GM19395 (cell line): ENCODE results near the gene ZKSCAN3.
"Not testable (repeated sequence)": the region's sequence is repeated elsewhere in the genome, so short reads cannot be mapped to it uniquely, and the experiment has no call there.

ENCODE experiments used
- ATAC-seq: cut with Tn5 transposase; IDR thresholded peaks from one replicate; pipeline ENCODE4 v1.9.1; 2021; ENCODE audit warnings: mild to moderate bottlenecking, moderate library complexity; ENCODE audit not compliant: unreplicated experiment

ZKSCAN3 gene

GRCh38 chr6:28349892-28350737, at the start of gene ZKSCAN3:
ZKSCAN3 (plus strand) TSS chr6:28349947; CDS start chr6:28359587, 9,640 bp downstream.
- peak; percentile 95 for ATAC-seq

- peak; percentile 89 for ATAC-seq
These were observed 46.2 kb upstream of the ZKSCAN3 start for GRCh38 chr6:28303570-28303969.

- not testable (repeated sequence) for ATAC-seq
These were observed 43.4 kb upstream of the ZKSCAN3 start for GRCh38 chr6:28306363-28306762.

- no peak for ATAC-seq
These were observed 38.5 kb upstream of the ZKSCAN3 start for GRCh38 chr6:28311139-28311823.

- ATAC-seq = no peak
These were observed 36.8 kb upstream of the ZKSCAN3 start for GRCh38 chr6:28312939-28313338.

GRCh38 chr6:28315628-28316027, 34.1 kb upstream of the ZKSCAN3 start:
- no peak for ATAC-seq

GRCh38 chr6:28317866-28318265, 31.9 kb upstream of the ZKSCAN3 start:
- not testable (repeated sequence) for ATAC-seq

GRCh38 chr6:28322661-28323060, 27.1 kb upstream of the ZKSCAN3 start:
- no peak for ATAC-seq

GRCh38 chr6:28323813-28324424, 25.8 kb upstream of the ZKSCAN3 start:
- ATAC-seq = no peak

- ATAC-seq = no peak
These were observed 23.3 kb upstream of the ZKSCAN3 start for GRCh38 chr6:28326371-28326948.

GRCh38 chr6:28330041-28330440, 19.7 kb upstream of the ZKSCAN3 start:
- no peak for ATAC-seq

GRCh38 chr6:28333047-28333446, 16.7 kb upstream of the ZKSCAN3 start:
- ATAC-seq = no peak

GRCh38 chr6:28333599-28334018, 16.1 kb upstream of the ZKSCAN3 start:
- no peak for ATAC-seq

GRCh38 chr6:28334286-28335039, 15.3 kb upstream of the ZKSCAN3 start:
- no peak for ATAC-seq

- no peak for ATAC-seq
These were observed 14.6 kb upstream of the ZKSCAN3 start for GRCh38 chr6:28335040-28335563.

- ATAC-seq = peak; percentile 82
These were observed 14.0 kb upstream of the ZKSCAN3 start, which contains the start of gene ZSCAN31 for GRCh38 chr6:28335564-28336283. ZSCAN31 (minus strand) TSS chr6:28336148; CDS start chr6:28329683, 6,465 bp downstream.

GRCh38 chr6:28336284-28337120, 13.2 kb upstream of the ZKSCAN3 start:
- peak; percentile 53 for ATAC-seq

GRCh38 chr6:28337121-28337520, 12.6 kb upstream of the ZKSCAN3 start:
- ATAC-seq = no peak
